ENCODE data around the gene SMAP1.

SMAP1 gene

DNA sequence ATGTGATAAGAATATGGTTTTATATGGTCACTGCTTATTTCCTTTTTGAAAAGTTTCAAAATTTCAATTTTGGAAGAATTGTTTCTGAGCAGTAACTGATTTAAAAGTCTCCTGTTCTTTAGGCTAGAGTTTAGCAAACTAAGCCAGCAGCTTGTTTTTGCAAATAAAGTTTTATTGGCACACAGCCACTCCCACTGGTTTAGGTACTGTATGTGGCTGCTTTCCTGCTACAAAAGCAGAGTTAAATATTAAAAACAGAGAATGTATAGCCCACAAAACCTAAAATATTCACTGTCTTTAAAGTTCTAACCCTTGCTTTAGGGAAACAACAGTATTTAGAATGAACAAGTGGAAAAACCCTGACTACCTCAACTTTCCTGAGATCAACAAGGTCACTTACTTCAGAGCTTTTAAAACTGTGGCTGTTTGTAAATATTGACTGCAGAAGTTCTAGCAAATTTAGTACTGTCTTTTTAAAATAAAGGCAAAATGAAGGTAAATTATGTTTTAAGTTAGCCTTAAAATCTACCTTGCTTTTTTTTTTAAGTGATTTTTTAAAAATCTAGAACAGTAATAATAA is 185.1 kb downstream of the SMAP1 start:
- DNase-seq (ENCODE audit: low spot score) (no peak), ATAC-seq (ENCODE audit: low read depth) (no peak)
- Histone ChIP-seq H3K4me3 (ENCODE audit: severe bottlenecking) (no peak overlapping the region), H3K27me3 (ENCODE audit: insufficient read depth, poor library complexity, severe bottlenecking) (no peaks in the 10 kb centered on the region), H3K4me1 (ENCODE audit: insufficient read depth, poor library complexity, severe bottlenecking) (no peaks in the 10 kb centered on the region), H3K36me3 (ENCODE audit: low read depth) (no peaks in the 10 kb centered on the region), H3K27ac (ENCODE audit: poor library complexity, severe bottlenecking) (no peak overlapping the region), H3K9me3 (ENCODE audit: severe bottlenecking) (no peaks in the 10 kb centered on the region)
- TF ChIP-seq, protein P1, sequence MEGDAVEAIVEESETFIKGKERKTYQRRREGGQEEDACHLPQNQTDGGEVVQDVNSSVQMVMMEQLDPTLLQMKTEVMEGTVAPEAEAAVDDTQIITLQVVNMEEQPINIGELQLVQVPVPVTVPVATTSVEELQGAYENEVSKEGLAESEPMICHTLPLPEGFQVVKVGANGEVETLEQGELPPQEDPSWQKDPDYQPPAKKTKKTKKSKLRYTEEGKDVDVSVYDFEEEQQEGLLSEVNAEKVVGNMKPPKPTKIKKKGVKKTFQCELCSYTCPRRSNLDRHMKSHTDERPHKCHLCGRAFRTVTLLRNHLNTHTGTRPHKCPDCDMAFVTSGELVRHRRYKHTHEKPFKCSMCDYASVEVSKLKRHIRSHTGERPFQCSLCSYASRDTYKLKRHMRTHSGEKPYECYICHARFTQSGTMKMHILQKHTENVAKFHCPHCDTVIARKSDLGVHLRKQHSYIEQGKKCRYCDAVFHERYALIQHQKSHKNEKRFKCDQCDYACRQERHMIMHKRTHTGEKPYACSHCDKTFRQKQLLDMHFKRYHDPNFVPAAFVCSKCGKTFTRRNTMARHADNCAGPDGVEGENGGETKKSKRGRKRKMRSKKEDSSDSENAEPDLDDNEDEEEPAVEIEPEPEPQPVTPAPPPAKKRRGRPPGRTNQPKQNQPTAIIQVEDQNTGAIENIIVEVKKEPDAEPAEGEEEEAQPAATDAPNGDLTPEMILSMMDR (IDR thresholded peaks at IDR 0.05; ENCODE audit: poor library complexity, severe bottlenecking) = no peak

DNA sequence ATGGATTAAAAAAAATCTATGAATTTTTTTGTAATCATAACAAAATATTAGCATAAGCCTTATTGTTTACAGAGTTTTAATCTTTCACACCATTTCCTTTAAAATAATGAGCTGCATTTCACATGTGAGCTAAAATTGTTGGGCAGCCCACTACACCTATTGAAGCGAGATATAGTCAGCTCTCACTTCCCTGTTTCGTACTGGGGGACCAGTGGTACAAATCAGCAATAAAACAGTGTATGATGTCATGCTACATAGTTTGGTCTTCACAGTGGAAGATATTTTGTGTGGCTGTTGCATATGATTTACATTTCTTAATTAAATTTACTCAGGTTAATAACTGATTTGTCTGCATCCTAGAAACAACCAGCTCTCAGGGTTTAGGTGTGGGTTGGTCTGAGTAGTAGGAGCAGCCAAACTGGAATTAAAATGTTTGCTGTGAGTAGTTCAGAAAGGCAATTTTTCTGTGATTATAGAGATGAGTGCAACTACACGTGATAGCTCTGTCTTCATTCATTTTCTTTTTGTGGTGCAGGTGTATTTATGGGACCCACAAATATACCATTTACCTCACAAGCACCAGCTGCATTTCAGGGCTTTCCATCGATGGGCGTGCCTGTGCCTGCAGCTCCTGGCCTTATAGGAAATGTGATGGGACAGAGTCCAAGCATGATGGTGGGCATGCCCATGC is 189.8 kb downstream of the SMAP1 start:
- no peaks in the 10 kb centered on the region for H3K36me3 ChIP-seq (ENCODE audit: low read depth)
- ATAC-seq (ENCODE audit: low read depth) (no peak), DNase-seq (ENCODE audit: low spot score) (no peak)
- TF ChIP-seq, protein P1 (IDR thresholded peaks at IDR 0.05; ENCODE audit: poor library complexity, severe bottlenecking) = no peak
- no peaks in the 10 kb centered on the region for H3K27me3 ChIP-seq (ENCODE audit: insufficient read depth, poor library complexity, severe bottlenecking)
- no peaks in the 10 kb centered on the region for H3K4me1 ChIP-seq (ENCODE audit: insufficient read depth, poor library complexity, severe bottlenecking)
- no peaks in the 10 kb centered on the region for H3K9me3 ChIP-seq (ENCODE audit: severe bottlenecking)
- H3K4me3 ChIP-seq (ENCODE audit: severe bottlenecking) = no peak overlapping the region
- H3K27ac ChIP-seq (ENCODE audit: poor library complexity, severe bottlenecking) = no peak overlapping the region

DNA sequence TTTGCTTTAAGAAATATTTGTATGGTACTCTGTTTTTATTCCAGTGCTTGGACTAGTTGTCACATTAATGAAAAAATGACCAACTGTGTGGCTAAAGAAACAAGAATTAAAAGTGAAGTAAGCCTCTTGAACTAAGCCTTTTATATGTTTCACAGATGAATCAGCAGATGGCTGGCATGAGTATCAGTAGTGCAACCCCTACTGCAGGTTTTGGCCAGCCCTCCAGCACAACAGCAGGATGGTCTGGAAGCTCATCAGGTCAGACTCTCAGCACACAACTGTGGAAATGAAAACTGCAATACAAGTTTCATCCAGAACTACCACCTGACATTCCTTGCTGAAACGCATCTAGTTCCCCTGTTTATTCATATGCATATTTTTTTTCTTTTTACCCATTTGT is 192.4 kb downstream of the SMAP1 start:
- no peaks in the 10 kb centered on the region for H3K4me1 ChIP-seq (ENCODE audit: insufficient read depth, poor library complexity, severe bottlenecking)
- TF ChIP-seq, protein P1 (IDR thresholded peaks at IDR 0.05; ENCODE audit: poor library complexity, severe bottlenecking) = no peak
- H3K27ac ChIP-seq (ENCODE audit: poor library complexity, severe bottlenecking) = no peak overlapping the region
- ATAC-seq (ENCODE audit: low read depth) = no peak
- no peak overlapping the region for H3K4me3 ChIP-seq (ENCODE audit: severe bottlenecking)
- no peaks in the 10 kb centered on the region for H3K36me3 ChIP-seq (ENCODE audit: low read depth)
- no peaks in the 10 kb centered on the region for H3K27me3 ChIP-seq (ENCODE audit: insufficient read depth, poor library complexity, severe bottlenecking)
- H3K9me3 ChIP-seq (ENCODE audit: severe bottlenecking) = no peaks in the 10 kb centered on the region
- no peak for DNase-seq (ENCODE audit: low spot score)

DNA sequence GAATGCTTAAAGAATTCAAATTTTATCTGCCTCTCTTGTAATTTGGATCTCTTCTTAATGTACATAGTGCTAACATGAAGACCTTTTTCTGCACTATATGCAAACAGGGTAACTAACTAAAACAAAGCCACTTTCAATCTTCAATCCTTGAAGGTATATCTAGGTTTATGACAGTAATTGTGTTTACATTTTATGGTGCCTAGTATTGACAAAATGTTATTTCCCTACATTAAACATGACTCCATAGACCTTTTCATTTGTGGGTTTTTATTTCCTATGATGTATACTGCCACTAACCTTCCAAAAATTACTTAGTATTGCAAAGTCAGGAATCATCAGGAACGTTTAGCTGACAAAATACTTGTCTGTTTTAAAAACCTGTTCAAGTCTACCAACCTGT is 193.2 kb downstream of the SMAP1 start:
- Histone ChIP-seq H3K27me3 (ENCODE audit: insufficient read depth, poor library complexity, severe bottlenecking) (no peaks in the 10 kb centered on the region), H3K27ac (ENCODE audit: poor library complexity, severe bottlenecking) (no peak overlapping the region), H3K4me1 (ENCODE audit: insufficient read depth, poor library complexity, severe bottlenecking) (no peaks in the 10 kb centered on the region), H3K9me3 (ENCODE audit: severe bottlenecking) (no peaks in the 10 kb centered on the region), H3K4me3 (ENCODE audit: severe bottlenecking) (no peak overlapping the region), H3K36me3 (ENCODE audit: low read depth) (no peaks in the 10 kb centered on the region)
- TF ChIP-seq, protein P1 (IDR thresholded peaks at IDR 0.05; ENCODE audit: poor library complexity, severe bottlenecking) = no peak
- ATAC-seq (ENCODE audit: low read depth) (no peak), DNase-seq (ENCODE audit: low spot score) (no peak)

DNA sequence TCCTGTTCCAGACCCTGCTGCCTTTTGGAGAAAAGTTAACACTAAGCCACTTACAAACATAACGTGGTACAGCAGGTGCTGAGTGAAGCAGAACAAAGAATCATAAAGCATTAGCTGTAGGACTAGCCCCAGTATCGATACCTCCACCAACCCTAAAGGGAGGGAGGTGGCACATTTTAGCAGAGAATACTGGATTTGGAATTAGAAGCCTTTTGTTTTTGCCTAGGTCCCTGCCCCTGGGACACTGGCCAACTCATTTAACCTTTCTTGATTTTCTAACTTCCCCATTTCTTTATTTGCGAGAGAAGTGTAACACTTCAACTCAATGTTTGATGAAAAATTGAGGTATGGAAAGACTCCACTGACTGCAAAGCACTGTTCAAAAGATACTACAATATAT is 195.7 kb downstream of the SMAP1 start:
- ATAC-seq (ENCODE audit: low read depth) = no peak
- TF ChIP-seq, protein P1 (IDR thresholded peaks at IDR 0.05; ENCODE audit: poor library complexity, severe bottlenecking) = no peak

More for the DNA sequence above, 195.7 kb downstream of the SMAP1 start:
- no peak overlapping the region for H3K4me3 ChIP-seq (ENCODE audit: severe bottlenecking)
- H3K27ac ChIP-seq (ENCODE audit: poor library complexity, severe bottlenecking) = no peak overlapping the region
- H3K9me3 ChIP-seq (ENCODE audit: severe bottlenecking) = no peaks in the 10 kb centered on the region
- no peaks in the 10 kb centered on the region for H3K36me3 ChIP-seq (ENCODE audit: low read depth)
- peaks cover 6% of the 10 kb centered on the region for H3K27me3 ChIP-seq (ENCODE audit: insufficient read depth, poor library complexity, severe bottlenecking)
- no peak for DNase-seq (ENCODE audit: low spot score)
- no peaks in the 10 kb centered on the region for H3K4me1 ChIP-seq (ENCODE audit: insufficient read depth, poor library complexity, severe bottlenecking)
